GM19372 (cell line): ENCODE data around the gene TMBIM1.

Experiments used
- ATAC-seq: cut with Tn5 transposase; IDR thresholded peaks from one replicate; pipeline ENCODE4 v1.9.1; 2021; ENCODE audit warnings: mild to moderate bottlenecking, low read depth, moderate library complexity; ENCODE audit not compliant: unreplicated experiment

The TMBIM1 gene

DNA sequence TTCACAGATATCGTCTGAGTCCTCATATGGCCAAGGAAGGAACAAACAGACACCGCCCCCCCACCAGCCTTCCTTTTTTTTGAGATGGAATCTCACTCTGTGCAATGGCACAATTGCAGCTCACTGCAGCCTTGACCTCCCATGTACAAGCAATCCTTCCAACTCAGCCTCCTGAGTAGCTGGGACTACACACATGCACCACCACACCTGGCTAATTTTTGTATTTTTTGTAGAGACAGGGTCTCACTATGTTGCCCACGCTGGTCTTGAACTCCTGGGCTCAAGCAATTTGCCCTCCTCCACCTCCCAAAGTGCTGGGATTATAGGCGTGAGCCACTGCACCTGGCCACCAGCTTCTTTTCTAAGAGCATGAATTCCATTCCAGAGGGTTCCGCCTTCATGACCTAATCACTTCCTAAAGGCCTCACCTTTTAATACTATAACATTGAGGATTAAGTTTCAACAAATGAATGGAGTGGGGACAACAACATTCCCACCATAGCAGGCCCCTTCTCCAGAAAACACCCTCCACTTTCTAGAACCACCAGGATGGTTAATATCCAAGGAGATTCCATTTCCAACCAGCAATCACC lies 2.2 kb upstream of the TMBIM1 start:
- no peak for ATAC-seq

GRCh38 chr2:218293715-218294429 lies 1.6 kb upstream of the TMBIM1 start:
- ATAC-seq = no peak

DNA sequence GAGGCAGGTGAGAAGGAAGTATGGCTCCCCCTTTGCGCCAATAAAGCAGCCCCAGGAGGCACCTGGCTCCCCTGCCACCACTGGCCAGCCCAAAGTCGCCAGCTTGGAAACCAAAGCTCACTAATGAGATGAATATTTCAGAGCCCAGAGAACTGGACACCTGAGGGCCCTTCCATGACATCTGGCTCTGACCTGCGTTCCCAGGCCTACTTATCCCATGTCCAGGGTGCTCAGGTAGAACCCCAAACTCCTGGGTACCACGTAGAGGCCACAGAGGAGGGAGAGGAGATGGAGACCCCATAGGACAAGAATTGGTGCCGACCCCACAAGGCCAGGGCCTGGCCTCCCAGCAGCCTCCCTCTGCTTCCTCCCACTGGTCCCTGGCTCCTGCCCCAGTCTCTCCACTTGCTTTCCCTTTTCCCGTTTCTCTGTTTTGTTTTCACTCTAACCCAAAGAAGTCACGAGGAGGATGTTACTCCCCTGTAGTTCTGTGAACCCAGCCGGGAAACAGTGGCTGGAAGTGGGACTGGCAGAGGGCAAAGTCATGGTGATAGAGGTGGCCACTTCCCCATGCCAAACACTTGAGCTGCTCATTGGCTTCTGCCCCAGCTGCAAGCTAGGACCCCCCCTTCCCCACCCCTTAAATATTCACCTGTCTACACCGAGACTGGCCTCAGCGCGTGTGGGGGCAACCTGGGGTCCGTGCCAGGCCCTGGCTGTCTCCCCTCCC lies 820 bp downstream of the TMBIM1 start:
- no peak for ATAC-seq

DNA sequence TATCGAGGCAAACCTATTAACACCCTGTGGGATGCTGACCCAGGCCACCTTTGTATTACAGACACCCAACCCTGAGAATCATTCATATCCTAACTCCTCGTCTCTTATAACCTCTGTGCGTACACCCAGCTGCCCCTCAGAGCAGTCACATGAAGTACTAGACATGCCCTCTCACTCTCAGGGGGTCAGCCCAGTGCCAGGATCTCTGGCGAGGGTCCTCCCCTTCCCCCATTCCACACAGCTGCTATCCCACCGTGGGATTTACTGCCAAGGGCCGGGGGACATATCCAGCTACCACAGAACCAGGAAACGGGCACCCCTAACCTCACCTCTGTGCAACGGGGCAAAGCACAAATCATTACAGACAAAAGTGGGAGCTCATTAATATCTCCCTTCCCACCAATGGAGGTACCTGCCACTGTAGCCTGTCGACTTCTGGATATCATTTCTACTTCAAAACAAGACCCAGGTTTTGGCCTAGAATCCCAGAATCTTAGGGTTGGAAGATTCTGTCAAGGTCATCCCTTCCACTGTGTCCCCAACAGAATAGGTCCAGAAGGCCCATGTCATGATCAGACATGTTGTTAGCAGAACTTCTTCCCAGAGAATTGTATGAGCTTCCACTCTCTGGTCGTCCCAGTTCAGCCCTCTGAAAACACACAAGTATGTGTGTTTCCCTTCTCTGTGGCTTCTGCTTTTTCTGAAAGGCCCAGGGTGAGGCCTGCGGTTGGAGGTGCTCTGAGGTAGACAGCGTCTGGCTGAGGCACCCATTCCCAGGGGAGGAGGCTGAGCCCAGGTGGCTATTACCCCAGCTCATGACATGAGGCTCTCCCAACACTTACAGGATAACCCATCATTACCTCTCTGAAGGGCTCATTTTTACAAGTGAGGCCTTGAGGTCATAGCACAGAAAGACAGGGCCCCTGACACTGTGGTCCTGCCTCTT lies 1.7 kb downstream of the TMBIM1 start:
- ATAC-seq = peak; percentile 40

GRCh38 chr2:218289639-218290315 lies 2.5 kb downstream of the TMBIM1 start:
- ATAC-seq = no peak

DNA sequence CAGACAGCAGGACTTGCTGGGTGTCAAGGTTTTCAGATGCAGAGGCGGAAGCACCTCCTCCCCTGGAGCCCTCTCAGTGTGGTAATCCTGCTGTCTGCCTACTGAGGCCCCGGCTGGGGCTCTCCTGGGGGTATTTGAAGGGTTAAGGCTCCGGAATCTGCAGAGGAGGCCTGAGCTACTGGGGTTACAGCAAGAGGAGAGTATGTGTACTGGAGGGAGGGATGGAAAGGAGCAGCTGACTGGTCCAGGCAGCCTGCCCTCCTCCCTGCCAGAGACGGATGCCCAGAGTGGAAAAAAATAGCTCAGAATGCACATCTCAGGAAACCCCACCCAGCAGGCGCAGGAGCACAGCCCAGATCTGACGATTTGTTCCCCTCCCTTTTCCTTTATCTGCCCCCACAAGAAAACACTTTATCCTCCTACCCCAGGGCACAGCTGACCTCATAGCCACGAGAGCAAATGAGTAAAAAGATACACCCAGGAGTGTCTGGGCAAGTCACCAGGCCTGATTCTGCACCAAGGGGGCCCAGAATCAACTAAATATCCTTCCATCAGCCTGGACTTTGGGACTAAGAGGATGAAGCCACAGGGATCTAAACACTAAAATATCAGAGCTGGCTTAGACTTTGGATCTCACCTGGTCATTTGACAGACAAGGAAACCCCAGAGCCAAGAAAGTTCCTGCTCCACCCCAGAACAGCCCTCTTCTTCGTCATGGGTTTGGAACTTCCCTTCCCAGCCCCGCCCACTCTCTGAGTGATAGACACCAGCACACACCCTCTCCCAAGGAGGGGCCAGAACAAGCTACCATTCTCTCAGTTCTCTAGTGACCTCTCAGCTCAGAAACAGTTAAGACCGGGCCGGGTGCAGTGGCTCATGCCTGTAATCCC lies 5.5 kb downstream of the TMBIM1 start:
- peak; percentile 65 for ATAC-seq

DNA sequence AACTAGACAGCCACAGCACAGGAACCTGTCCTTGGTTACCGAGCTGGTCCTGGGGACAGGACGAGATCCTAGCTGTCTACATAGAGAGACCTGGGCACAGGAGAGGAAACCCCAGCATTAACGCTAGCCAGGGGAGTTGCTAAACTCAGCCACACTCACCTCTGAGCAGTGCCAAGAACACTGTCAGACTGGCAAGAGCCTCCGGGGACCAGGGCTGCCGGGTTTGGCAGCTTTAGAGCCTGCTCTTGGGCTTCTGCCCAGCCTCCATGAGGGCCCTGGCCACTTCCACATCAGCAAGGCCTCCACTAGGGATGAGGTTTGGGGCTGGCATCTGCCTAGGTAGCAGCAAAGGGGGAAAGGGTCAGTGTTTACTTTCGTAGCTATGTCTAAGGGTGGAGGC lies 6.7 kb downstream of the TMBIM1 start:
- ATAC-seq = no peak

DNA sequence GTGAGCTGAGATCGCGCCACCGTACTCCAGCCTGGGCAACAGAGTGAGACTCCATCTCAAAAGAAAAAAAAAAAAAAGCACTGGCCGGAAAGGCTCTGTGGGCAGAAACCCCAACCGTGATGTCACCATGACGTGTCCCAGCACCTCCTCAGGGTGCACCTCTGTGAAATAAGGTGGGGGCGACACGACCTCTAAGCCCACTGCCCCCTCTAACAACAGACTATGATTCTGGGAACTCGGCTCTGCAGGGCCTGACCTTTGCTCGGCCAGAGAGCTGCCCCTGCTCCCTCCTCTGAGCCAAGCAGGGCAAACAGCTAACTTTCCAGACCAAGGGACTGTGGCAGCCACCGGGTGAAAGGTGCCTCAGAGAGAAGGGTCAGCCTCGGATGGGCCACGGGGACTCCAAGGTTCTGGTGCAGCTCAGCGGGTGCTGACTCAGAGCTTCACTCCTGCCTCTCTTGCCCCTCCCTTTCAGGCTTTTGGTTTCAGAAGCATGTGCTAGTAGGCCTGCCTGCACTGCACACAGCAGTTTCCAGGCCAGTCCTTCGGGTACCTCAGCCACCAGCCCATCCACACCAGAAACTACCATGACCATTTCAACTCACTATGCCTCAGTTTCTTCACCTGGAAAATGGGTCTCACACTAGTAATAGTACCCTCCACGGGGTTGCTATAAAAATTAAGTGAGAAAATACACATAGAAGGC lies 8.0 kb downstream of the TMBIM1 start:
- ATAC-seq = peak; percentile 46

DNA sequence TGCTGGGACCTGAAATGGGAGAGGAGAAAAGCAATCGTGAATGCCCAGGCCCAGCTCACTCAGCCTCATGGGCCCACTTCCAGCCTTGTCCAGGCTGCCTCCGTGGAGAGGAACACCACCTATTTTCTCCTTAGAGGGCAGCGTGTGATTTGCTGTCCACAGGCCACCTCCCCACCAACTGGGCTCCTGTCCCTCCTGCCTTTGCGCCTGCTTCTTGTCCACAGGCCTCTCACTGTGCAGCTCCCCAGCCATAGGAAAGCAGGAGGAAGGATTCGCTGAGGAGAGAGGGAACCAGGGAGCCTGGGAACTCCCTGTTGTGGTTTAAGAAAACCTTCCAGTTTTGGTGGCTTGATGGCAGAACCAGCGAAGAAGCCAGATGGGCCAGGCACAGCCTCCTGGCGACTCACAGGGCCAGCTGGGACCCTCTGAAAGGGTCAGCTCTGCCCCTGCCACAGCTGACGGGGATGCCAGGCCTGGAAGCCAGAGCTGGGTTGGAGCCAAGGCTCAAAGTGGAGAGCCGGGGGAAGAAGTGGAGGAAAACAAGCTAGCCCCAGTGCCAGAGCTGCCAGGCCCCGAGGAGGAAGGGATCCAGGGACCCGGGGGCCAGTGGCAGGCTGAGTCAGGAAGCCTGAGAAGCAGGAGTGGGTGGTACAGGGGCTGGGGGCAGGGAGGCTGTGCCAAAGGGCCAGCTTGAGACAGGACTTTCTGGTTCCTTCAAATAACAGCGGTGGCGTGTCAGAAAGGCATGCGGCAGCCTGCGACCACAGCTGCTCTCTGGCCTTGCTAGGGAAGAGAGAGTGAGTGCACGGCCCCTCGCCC lies 9.9 kb downstream of the TMBIM1 start:
- no peak for ATAC-seq

- no peak for ATAC-seq
Observed at GRCh38 chr2:218281449-218281848, 10.9 kb downstream of the TMBIM1 start.

DNA sequence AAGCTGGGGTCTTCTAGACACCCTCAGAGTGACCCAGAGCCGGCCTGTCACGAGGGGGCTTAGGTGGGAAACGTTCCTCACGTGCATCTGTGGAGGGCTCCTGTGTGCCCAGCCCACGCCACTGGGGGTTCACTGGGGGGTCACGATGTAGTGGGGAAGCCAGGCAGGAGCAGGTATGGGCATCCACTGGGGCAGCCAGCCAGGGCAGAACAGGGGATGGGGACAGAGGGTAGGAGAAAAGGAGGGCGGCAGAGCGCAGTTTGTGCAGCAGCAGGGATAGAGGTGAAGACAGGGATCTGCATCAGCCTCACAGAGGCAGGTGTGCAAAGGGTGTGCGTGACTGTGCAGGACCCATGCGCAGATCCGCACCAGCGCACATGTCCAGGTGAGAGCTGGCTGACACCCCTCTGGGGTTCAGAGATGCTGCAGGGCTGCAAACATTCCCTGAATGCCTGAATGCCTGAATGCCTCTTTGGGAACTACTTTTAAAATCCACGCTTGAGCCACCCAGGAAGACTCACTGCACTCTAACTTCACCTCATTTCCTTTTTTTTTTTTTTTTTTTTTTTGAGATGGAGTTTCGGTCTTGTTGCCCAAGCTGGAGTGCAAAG lies 11.9 kb downstream of the TMBIM1 start:
- ATAC-seq = no peak

DNA sequence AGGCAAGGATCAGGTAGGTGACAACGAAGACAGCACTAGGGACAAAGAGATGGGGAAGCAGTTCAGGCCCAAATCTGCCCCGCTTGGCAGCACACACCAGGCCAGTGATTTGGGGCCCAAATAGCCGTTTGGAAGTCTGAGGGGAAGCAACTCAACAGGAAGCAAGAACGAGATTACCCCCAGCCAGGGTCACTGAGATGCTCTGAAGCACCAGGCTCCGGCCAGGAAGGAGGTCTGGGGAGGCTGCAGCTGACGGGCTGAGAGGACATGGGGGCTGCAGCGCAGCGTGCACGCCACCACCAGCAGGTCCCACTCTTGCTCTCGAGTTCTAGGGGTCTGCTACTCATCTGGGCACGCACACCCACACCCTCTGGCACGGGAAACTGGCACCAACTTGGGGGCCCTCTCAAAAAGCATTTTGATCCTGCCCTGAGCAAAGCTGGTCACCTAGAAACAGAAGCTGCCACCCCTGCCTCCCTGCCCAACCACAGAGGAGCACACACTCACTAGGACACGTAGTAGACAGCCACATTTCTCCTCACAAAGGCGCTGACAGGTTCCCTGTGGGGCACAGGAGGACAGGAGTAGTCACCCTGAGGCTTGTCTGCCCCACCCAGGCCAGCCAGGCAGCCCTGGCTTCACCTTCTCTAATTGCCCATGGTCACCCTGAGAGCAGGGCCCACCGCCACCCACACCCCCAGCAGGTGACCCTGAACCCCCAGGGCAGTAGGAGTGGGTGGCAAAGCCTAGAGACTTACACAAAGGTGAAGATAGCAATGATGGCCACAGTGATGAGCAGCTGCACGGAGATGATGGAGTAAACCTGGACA lies 13.6 kb downstream of the TMBIM1 start:
- no peak for ATAC-seq

- no peak for ATAC-seq
Observed at GRCh38 chr2:218277921-218278320, 14.4 kb downstream of the TMBIM1 start.

- ATAC-seq = no peak
Observed at GRCh38 chr2:218276986-218277755, 15.1 kb downstream of the TMBIM1 start.

DNA sequence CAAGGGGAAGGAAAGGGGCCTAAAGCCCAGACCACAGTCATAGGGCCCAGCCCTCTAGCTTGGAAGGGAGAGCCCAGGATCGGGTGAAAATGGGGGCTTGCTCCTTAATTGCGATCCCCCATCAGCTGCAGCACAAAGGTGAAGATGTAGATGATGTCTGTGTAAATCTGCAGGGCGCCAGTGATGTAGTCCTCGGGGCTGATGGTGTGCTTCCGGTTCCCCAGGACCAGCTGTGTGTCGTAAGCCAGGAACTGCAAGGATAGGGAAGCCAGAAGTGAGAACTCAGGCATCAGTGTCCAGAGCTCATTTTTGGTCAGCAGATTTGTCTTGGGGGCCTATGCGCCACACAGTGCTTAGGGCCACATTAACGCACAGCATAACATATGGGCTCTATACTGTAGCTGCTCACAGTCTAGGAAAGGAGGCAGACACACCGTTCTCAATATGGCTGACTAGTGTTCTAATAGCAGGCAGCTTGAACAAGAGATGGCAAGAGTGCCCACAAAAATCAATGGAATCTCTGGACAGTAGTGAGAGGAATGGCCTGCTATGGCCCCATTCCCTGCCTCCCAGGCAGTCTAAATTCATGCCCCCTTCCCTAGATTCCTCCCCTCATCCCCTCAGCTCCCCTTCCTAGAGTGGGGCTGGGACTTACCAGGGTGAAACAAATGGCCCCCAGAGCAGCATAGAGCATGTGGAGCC lies 16.8 kb downstream of the TMBIM1 start:
- no peak for ATAC-seq
